ENCODE results near the gene RAPGEF4. TPM values are rescaled to one million over a fixed set of nuclear protein-coding genes. Genes with fewer than 3 reads are reported as not detected.

The RAPGEF4 gene
- total and polyA plus RNA-seq, 3 experiments from 2014 or later = not detected

- H3K4me1 Mint-ChIP-seq = peaks cover 0 to 3% (median 3%) of the 10 kb centered on the region in 3 donors
- H3K27ac Mint-ChIP-seq = no peak overlapping the region
- no peak overlapping the region for H3K4me3 Mint-ChIP-seq
- H3K27me3 ChIP-seq (ENCODE audit: insufficient read depth, low read length, poor library complexity, severe bottlenecking) = no peaks in the 10 kb centered on the region
- H3K4me1 ChIP-seq (ENCODE audit: insufficient read depth, low read length) = peaks cover 5% of the 10 kb centered on the region
- H3K9me3 ChIP-seq (ENCODE audit: low read length) = no peaks in the 10 kb centered on the region
- POLR2A ChIA-PET = no interaction called here
- no peak overlapping the region for H3K4me3 ChIP-seq (ENCODE audit: low read length)
- H3K27ac ChIP-seq (ENCODE audit: low read depth, low read length) = no peak overlapping the region
- H3K27me3 Mint-ChIP-seq = peaks cover 0 to 31% of the 10 kb centered on the region in 2 donors
- CTCF ChIA-PET = no interaction called here
- no peak for DNase-seq
- no peaks in the 10 kb centered on the region for H3K9me3 Mint-ChIP-seq
- H3K36me3 ChIP-seq (ENCODE audit: insufficient read depth, low read length) = no peaks in the 10 kb centered on the region
- H3K36me3 Mint-ChIP-seq = no peaks in the 10 kb centered on the region
These were observed 194.0 kb downstream of the RAPGEF4 start for GRCh38 chr2:172929644-172930043.

- H3K4me3 Mint-ChIP-seq = no peak overlapping the region
- no peak overlapping the region for H3K27ac Mint-ChIP-seq
- ChIA-PET CTCF (interaction anchor here (0.7 to 1.4 kb wide), 4 partner anchors 7 to 16 kb away, joined by 3 to 4 read pairs (median 4); no protein-coding TSS in a partner anchor), POLR2A (no interaction called here)
- H3K27ac ChIP-seq (ENCODE audit: low read depth, low read length) = no peak overlapping the region
- H3K4me3 ChIP-seq (ENCODE audit: low read length) = no peak overlapping the region
- H3K36me3 ChIP-seq (ENCODE audit: insufficient read depth, low read length) = no peaks in the 10 kb centered on the region
- no peaks in the 10 kb centered on the region for H3K36me3 Mint-ChIP-seq
- no peaks in the 10 kb centered on the region for H3K9me3 ChIP-seq (ENCODE audit: low read length)
- peaks cover 0 to 3% (median 3%) of the 10 kb centered on the region in 3 donors for H3K4me1 Mint-ChIP-seq
- peaks cover 5% of the 10 kb centered on the region for H3K4me1 ChIP-seq (ENCODE audit: insufficient read depth, low read length)
- H3K27me3 Mint-ChIP-seq = peaks cover 0 to 30% of the 10 kb centered on the region in 2 donors
- no peaks in the 10 kb centered on the region for H3K9me3 Mint-ChIP-seq
- DNase-seq = no peak
- H3K27me3 ChIP-seq (ENCODE audit: insufficient read depth, low read length, poor library complexity, severe bottlenecking) = no peaks in the 10 kb centered on the region
These were observed 195.2 kb downstream of the RAPGEF4 start for GRCh38 chr2:172930871-172931255.

DNA sequence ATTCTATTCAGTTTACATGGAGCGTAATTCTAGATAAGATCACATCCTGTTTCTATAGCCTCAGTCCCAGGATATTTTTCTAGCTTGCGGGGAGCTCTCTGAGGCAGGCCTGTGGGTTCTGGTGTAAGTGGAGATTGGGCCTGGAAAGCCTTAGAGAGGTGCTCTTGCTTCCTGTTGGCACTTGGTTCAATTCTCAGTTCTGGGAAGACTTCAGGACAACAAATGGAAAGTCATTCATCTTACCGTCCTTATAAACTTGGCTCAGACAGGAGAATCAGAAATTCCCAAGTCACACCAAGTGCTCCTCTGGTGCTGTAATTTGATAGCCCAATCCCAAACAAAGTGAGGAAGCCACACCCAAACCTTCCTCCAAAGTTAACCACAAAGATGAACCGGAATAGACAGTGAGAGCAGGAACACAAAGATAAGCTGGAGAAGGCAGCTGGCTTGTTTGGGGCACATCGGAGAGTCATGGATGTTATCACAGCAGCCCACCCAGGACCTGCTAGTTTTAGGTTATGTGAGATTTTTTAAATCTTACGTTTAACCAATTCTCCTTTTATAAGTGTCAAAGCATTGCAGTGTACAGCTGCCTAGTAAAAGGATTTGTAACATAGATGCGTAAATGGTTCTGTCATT, 195.7 kb downstream of the RAPGEF4 start:
- H3K9me3 Mint-ChIP-seq = no peaks in the 10 kb centered on the region
- no peak overlapping the region for H3K27ac Mint-ChIP-seq
- H3K27me3 Mint-ChIP-seq = peaks cover 0 to 30% of the 10 kb centered on the region in 2 donors

GRCh38 chr2:172931918-172932520, 196.4 kb downstream of the RAPGEF4 start:
- POLR2A ChIA-PET = no interaction called here
- peak; percentile 21 to 63 (median 37) for DNase-seq

More for the DNA sequence above, 195.7 kb downstream of the RAPGEF4 start:
- no peaks in the 10 kb centered on the region for H3K27me3 ChIP-seq (ENCODE audit: insufficient read depth, low read length, poor library complexity, severe bottlenecking)
- DNase-seq = no peak
- peaks cover 5% of the 10 kb centered on the region for H3K4me1 ChIP-seq (ENCODE audit: insufficient read depth, low read length)
- CTCF ChIA-PET = interaction anchor here (0.6 to 1.4 kb wide), 5 partner anchors 8 to 15 kb away, joined by 3 to 4 read pairs (median 3); no protein-coding TSS in a partner anchor
- POLR2A ChIA-PET = no interaction called here
- Mint-ChIP-seq H3K4me1 (peaks cover 0 to 3% (median 3%) of the 10 kb centered on the region in 3 donors), H3K36me3 (no peaks in the 10 kb centered on the region), H3K4me3 (no peak overlapping the region)
- no peaks in the 10 kb centered on the region for H3K36me3 ChIP-seq (ENCODE audit: insufficient read depth, low read length)
- no peak overlapping the region for H3K27ac ChIP-seq (ENCODE audit: low read depth, low read length)
- H3K4me3 ChIP-seq (ENCODE audit: low read length) = no peak overlapping the region
- H3K9me3 ChIP-seq (ENCODE audit: low read length) = no peaks in the 10 kb centered on the region

DNA sequence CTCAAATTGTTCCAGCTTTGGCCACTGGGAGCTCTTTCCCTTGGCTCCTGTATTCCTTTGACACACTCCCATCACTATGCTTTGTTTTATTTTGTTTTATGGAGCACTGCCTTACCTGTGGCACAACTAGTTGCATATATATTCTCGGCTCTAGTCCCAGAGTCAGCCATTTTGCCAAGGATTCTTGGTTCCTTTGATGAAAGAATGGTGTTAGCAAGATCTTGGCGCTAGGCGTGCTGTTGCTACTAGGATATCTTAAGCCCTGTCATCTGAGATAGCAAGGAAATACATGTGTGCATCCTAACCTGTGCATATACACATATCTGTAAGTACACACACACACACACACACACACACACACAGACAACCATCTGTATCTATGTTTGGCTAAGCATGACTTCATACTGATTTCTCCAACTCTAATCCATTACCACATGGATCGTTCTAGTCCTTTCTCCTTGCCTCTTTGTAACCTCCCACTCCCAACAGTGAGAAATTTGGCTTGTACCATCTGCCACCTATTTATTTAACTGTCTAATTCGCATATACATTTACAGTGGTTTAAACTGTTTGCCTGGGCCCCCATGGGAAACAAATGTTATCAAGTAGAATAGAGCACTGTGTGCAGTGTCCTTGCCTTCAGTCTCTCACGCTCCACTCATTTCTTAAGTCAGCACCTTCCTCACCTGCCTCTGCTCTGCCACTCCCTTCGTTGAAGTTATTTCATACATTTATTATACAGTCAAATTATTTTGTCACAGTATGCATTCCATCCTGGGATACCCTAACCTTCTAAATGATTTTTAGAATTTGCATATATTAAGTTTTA, 202.5 kb downstream of the RAPGEF4 start:
- Histone ChIP-seq H3K9me3 (ENCODE audit: low read length) (no peaks in the 10 kb centered on the region), H3K27me3 (ENCODE audit: insufficient read depth, low read length, poor library complexity, severe bottlenecking) (no peaks in the 10 kb centered on the region), H3K27ac (ENCODE audit: low read depth, low read length) (no peak overlapping the region), H3K4me3 (ENCODE audit: low read length) (no peak overlapping the region), H3K4me1 (ENCODE audit: insufficient read depth, low read length) (peaks cover 7% of the 10 kb centered on the region), H3K36me3 (ENCODE audit: insufficient read depth, low read length) (no peaks in the 10 kb centered on the region)
- CTCF ChIA-PET = no interaction called here
- Mint-ChIP-seq H3K27me3 (peaks cover 8 to 37% of the 10 kb centered on the region in 2 donors), H3K36me3 (peaks cover 0 to 4% (median 2%) of the 10 kb centered on the region in 3 donors), H3K9me3 (peaks cover 0 to 9% (median 7%) of the 10 kb centered on the region in 5 donors), H3K27ac (no peak overlapping the region), H3K4me1 (no peaks in the 10 kb centered on the region), H3K4me3 (no peak overlapping the region)
- POLR2A ChIA-PET = no interaction called here
- no peak for DNase-seq

More at GRCh38 chr2:172931918-172932520, 196.4 kb downstream of the RAPGEF4 start:
- Mint-ChIP-seq H3K4me1 (peaks cover 0 to 3% (median 3%) of the 10 kb centered on the region in 3 donors), H3K9me3 (no peaks in the 10 kb centered on the region), H3K36me3 (no peaks in the 10 kb centered on the region), H3K27ac (no peak overlapping the region), H3K4me3 (no peak overlapping the region), H3K27me3 (peaks cover 0 to 30% of the 10 kb centered on the region in 2 donors)
- H3K4me3 ChIP-seq (ENCODE audit: low read length) = no peak overlapping the region
- no peaks in the 10 kb centered on the region for H3K9me3 ChIP-seq (ENCODE audit: low read length)
- H3K27me3 ChIP-seq (ENCODE audit: insufficient read depth, low read length, poor library complexity, severe bottlenecking) = no peaks in the 10 kb centered on the region
- H3K36me3 ChIP-seq (ENCODE audit: insufficient read depth, low read length) = no peaks in the 10 kb centered on the region
- peaks cover 5% of the 10 kb centered on the region for H3K4me1 ChIP-seq (ENCODE audit: insufficient read depth, low read length)
- CTCF ChIA-PET = interaction anchor here (0.6 to 1.2 kb wide), 3 partner anchors 8 to 13 kb away, joined by 3 to 4 read pairs (median 3); no protein-coding TSS in a partner anchor
- H3K27ac ChIP-seq (ENCODE audit: low read depth, low read length) = no peak overlapping the region

- Histone ChIP-seq H3K36me3 (ENCODE audit: insufficient read depth, low read length) (no peaks in the 10 kb centered on the region), H3K9me3 (ENCODE audit: low read length) (no peaks in the 10 kb centered on the region), H3K4me3 (ENCODE audit: low read length) (no peak overlapping the region), H3K4me1 (ENCODE audit: insufficient read depth, low read length) (peaks cover 7% of the 10 kb centered on the region), H3K27me3 (ENCODE audit: insufficient read depth, low read length, poor library complexity, severe bottlenecking) (no peaks in the 10 kb centered on the region), H3K27ac (ENCODE audit: low read depth, low read length) (no peak overlapping the region)
- Mint-ChIP-seq H3K9me3 (peaks cover 0 to 9% (median 7%) of the 10 kb centered on the region in 5 donors), H3K4me1 (no peaks in the 10 kb centered on the region), H3K4me3 (no peak overlapping the region), H3K27ac (no peak overlapping the region), H3K36me3 (peaks cover 0 to 4% (median 2%) of the 10 kb centered on the region in 3 donors), H3K27me3 (peaks cover 14 to 40% of the 10 kb centered on the region in 2 donors)
- ChIA-PET CTCF (no interaction called here), POLR2A (no interaction called here)
- no peak for DNase-seq
These were observed 203.2 kb downstream of the RAPGEF4 start for GRCh38 chr2:172938713-172939375.

GRCh38 chr2:172943539-172943938, 207.9 kb downstream of the RAPGEF4 start:
- Mint-ChIP-seq H3K4me3 (no peak overlapping the region), H3K4me1 (no peaks in the 10 kb centered on the region), H3K27me3 (peaks cover 19 to 63% of the 10 kb centered on the region in 2 donors), H3K27ac (no peak overlapping the region), H3K9me3 (peaks cover 5 to 9% (median 7%) of the 10 kb centered on the region in 5 donors), H3K36me3 (peaks cover 0 to 4% (median 0%) of the 10 kb centered on the region in 3 donors)
- Histone ChIP-seq H3K4me1 (ENCODE audit: insufficient read depth, low read length) (peaks cover 7% of the 10 kb centered on the region), H3K27me3 (ENCODE audit: insufficient read depth, low read length, poor library complexity, severe bottlenecking) (no peaks in the 10 kb centered on the region), H3K27ac (ENCODE audit: low read depth, low read length) (no peak overlapping the region), H3K9me3 (ENCODE audit: low read length) (no peaks in the 10 kb centered on the region), H3K4me3 (ENCODE audit: low read length) (peak overlapping the region; percentile 20), H3K36me3 (ENCODE audit: insufficient read depth, low read length) (no peaks in the 10 kb centered on the region)
- peak in 1 of 5 donors; percentile 10 for DNase-seq
- ChIA-PET CTCF (no interaction called here), POLR2A (no interaction called here)
